GM23248 (cell line): ENCODE data around the gene SH3BP2. TPM values are rescaled to one million over a fixed set of nuclear protein-coding genes. Genes with fewer than 3 reads are reported as not detected.

Experiments used
- DNase-seq: peaks from one replicate; pipeline ENCODE4 v3.0.0-alpha.2; 2015
- H2AFZ ChIP-seq: fragments of 200-600 bp; sonication (generic); 2 replicates; pipeline ENCODE4 v1.6.1; 2016; ENCODE audit warnings: antibody characterized with exemption
- H3F3A ChIP-seq: fragments of 200-600 bp; sonication (generic); 2 replicates; pipeline ENCODE4 v1.6.1; 2016; ENCODE audit warnings: mild to moderate bottlenecking, antibody characterized with exemption, mixed run types; ENCODE audit not compliant: insufficient read depth
- H3K27ac ChIP-seq: fragments of 200-600 bp; sonication (generic); 2 replicates; pipeline ENCODE4 v1.5.1; 2016; ENCODE audit warnings: mild to moderate bottlenecking
- H3K27me3 ChIP-seq: fragments of 200-600 bp; sonication (generic); replicated peaks from 2 replicates; pipeline ENCODE4 v1.6.1; 2016; ENCODE audit warnings: mild to moderate bottlenecking; ENCODE audit not compliant: insufficient read depth
- H3K36me3 ChIP-seq: fragments of 200-600 bp; sonication (generic); 2 replicates; pipeline ENCODE4 v1.6.1; 2016; ENCODE audit warnings: low read depth, mild to moderate bottlenecking
- H3K4me1 ChIP-seq: fragments of 200-600 bp; sonication (generic); 2 replicates; pipeline ENCODE4 v1.6.1; 2016; ENCODE audit warnings: mild to moderate bottlenecking; ENCODE audit not compliant: insufficient read depth
- H3K4me2 ChIP-seq: fragments of 200-600 bp; sonication (generic); one replicate; pipeline ENCODE4 v1.6.1; 2016; ENCODE audit warnings: mild to moderate bottlenecking; ENCODE audit not compliant: unreplicated experiment
- H3K4me3 ChIP-seq: fragments of 200-600 bp; sonication (generic); 2 replicates; pipeline ENCODE4 v1.5.1; 2016; ENCODE audit warnings: mild to moderate bottlenecking
- H3K79me2 ChIP-seq: fragments of 200-600 bp; sonication (generic); 2 replicates; pipeline ENCODE4 v1.6.1; 2016; ENCODE audit warnings: mild to moderate bottlenecking; ENCODE audit not compliant: insufficient read depth
- H3K9ac ChIP-seq: fragments of 200-600 bp; sonication (generic); 2 replicates; pipeline ENCODE4 v1.6.1; 2016; ENCODE audit warnings: mild to moderate bottlenecking
- H3K9me2 ChIP-seq: fragments of 200-600 bp; sonication (generic); 2 replicates; pipeline ENCODE4 v1.6.1; 2016; ENCODE audit warnings: mixed run types, mild to moderate bottlenecking, moderate library complexity; ENCODE audit not compliant: insufficient read depth
- H3K9me3 ChIP-seq: fragments of 200-600 bp; sonication (generic); one replicate; pipeline ENCODE4 v1.6.1; 2017; ENCODE audit warnings: low read depth
- H4K20me1 ChIP-seq: fragments of 200-600 bp; sonication (generic); 2 replicates; pipeline ENCODE4 v1.6.0; 2016; ENCODE audit not compliant: insufficient read depth
- EZH2 ChIP-seq: fragments of 200-600 bp; sonication (generic); IDR thresholded peaks from 2 replicates; pipeline ENCODE4 v1.6.1; 2018; ENCODE audit warnings: antibody characterized with exemption, mild to moderate bottlenecking; ENCODE audit not compliant: insufficient read depth, poor library complexity, severe bottlenecking
- EZH2phosphoT487 ChIP-seq: fragments of 200-600 bp; sonication (generic); IDR thresholded peaks from 2 replicates; pipeline ENCODE4 v1.6.1; 2018; ENCODE audit warnings: antibody characterized with exemption, moderate library complexity, mild to moderate bottlenecking, low read depth; ENCODE audit not compliant: insufficient read depth
- WGBS, 2 experiments: methylation state at CpG; one replicate each; pipeline ENCODE4 v1.1.6; 2015 to 2017; ENCODE audit warnings: low lambda C conversion rate in 2 of 2, low coverage in 1 of 2; ENCODE audit errors: missing lambda C conversion rate in 2 of 2; 5-methylcytosine and 5-hydroxymethylcytosine counted together
- in situ Hi-C: fragments of 300-500 bp; cut with MboI; formaldehyde crosslinking; loops from 2 replicates; pipeline ENCODE4 v1.15.0; 2020
- polyA plus RNA-seq: library from polyadenylated mRNA; unstranded; fragments of >200 nt; fragmentation: Nextera tagmentation; extraction: Ambion mirVana; gene quantifications from 2 replicates; pipeline ENCODE4 v1.2.1, GENCODE V29; 2016
- total RNA-seq: library from RNA; depleted of rRNA; stranded (reverse); fragments of >200 nt; shearing (Covaris generic); gene quantifications from 2 replicates; pipeline ENCODE4 v1.2.3, GENCODE V29; 2014

SH3BP2 gene
- total and polyA plus RNA-seq, 2 experiments from 2014 or later: 20.9 to 31.2 TPM

GRCh38 chr4:2807571-2807970 is 14.7 kb downstream of the SH3BP2 start:
- peaks cover 78% of the 10 kb centered on the region for H3K79me2 ChIP-seq
- no peaks in the 10 kb centered on the region for H3K9me3 ChIP-seq
- no peak for DNase-seq
- 90 to 93% methylated on average over 13 of the region's 13 CpGs for WGBS, 2 experiments
- TF ChIP-seq EZH2phosphoT487 (no peak), EZH2 (no peak)
- H3K27ac ChIP-seq: no peak overlapping the region
- no peak overlapping the region for H3K9ac ChIP-seq
- H3K27me3 ChIP-seq: no peaks in the 10 kb centered on the region
- H3K36me3 ChIP-seq: no peaks in the 10 kb centered on the region
- peaks cover 6% of the 10 kb centered on the region for H3K4me1 ChIP-seq
- no peak overlapping the region for H3K4me2 ChIP-seq
- H4K20me1 ChIP-seq: no peaks in the 10 kb centered on the region
- no peaks in the 10 kb centered on the region for H3F3A ChIP-seq
- H3K4me3 ChIP-seq: no peak overlapping the region
- no peaks in the 10 kb centered on the region for H3K9me2 ChIP-seq
- no peak overlapping the region for H2AFZ ChIP-seq
- in situ Hi-C loops: no loop called here

- TF ChIP-seq EZH2 (no peak), EZH2phosphoT487 (no peak)
- no peaks in the 10 kb centered on the region for H3K9me3 ChIP-seq
- no peaks in the 10 kb centered on the region for H3F3A ChIP-seq
- H3K79me2 ChIP-seq: peaks cover 78% of the 10 kb centered on the region
- in situ Hi-C loops: no loop called here
- peaks cover 10% of the 10 kb centered on the region for H3K4me1 ChIP-seq
- no peak overlapping the region for H3K4me3 ChIP-seq
- no peaks in the 10 kb centered on the region for H3K27me3 ChIP-seq
- DNase-seq: no peak
- H3K9ac ChIP-seq: no peak overlapping the region
- no peaks in the 10 kb centered on the region for H3K9me2 ChIP-seq
- H3K27ac ChIP-seq: no peak overlapping the region
- WGBS, 2 experiments: 85% methylated on average over 7 of the region's 7 CpGs
- H3K36me3 ChIP-seq: no peaks in the 10 kb centered on the region
- no peaks in the 10 kb centered on the region for H4K20me1 ChIP-seq
- no peak overlapping the region for H3K4me2 ChIP-seq
- no peak overlapping the region for H2AFZ ChIP-seq
These were observed 15.1 kb downstream of the SH3BP2 start for GRCh38 chr4:2808001-2808400.

GRCh38 chr4:2809610-2810180 is 16.8 kb downstream of the SH3BP2 start:
- Histone ChIP-seq H3F3A (no peaks in the 10 kb centered on the region), H3K36me3 (no peaks in the 10 kb centered on the region), H3K9me2 (no peaks in the 10 kb centered on the region), H2AFZ (no peak overlapping the region), H3K27ac (no peak overlapping the region), H3K4me3 (no peak overlapping the region), H3K9me3 (no peaks in the 10 kb centered on the region), H3K9ac (no peak overlapping the region), H3K4me2 (no peak overlapping the region), H3K79me2 (peaks cover 79% of the 10 kb centered on the region), H4K20me1 (no peaks in the 10 kb centered on the region), H3K27me3 (no peaks in the 10 kb centered on the region), H3K4me1 (peaks cover 11% of the 10 kb centered on the region)
- TF ChIP-seq EZH2phosphoT487 (no peak), EZH2 (no peak)
- WGBS, 2 experiments: 92 to 94% methylated on average over 10 of the region's 10 CpGs
- DNase-seq: no peak
- in situ Hi-C loops: no loop called here

GRCh38 chr4:2810388-2810787 is 17.5 kb downstream of the SH3BP2 start:
- Histone ChIP-seq H3K4me1 (peaks cover 11% of the 10 kb centered on the region), H3K9me2 (no peaks in the 10 kb centered on the region), H4K20me1 (no peaks in the 10 kb centered on the region), H3K36me3 (no peaks in the 10 kb centered on the region), H3K27ac (no peak overlapping the region), H3K9me3 (no peaks in the 10 kb centered on the region), H3K79me2 (peaks cover 79% of the 10 kb centered on the region), H2AFZ (no peak overlapping the region), H3K4me2 (no peak overlapping the region), H3K9ac (no peak overlapping the region), H3K27me3 (no peaks in the 10 kb centered on the region), H3F3A (no peaks in the 10 kb centered on the region), H3K4me3 (no peak overlapping the region)
- no peak for TF ChIP-seq EZH2phosphoT487
- TF ChIP-seq EZH2: no peak
- in situ Hi-C loops: no loop called here
- 92 to 95% methylated on average over 10 of the region's 10 CpGs for WGBS, 2 experiments
- DNase-seq: no peak
